ENCODE measurements around the gene SUGT1.
"Not testable (repeated sequence)": the region's sequence is repeated elsewhere in the genome, so short reads cannot be mapped to it uniquely, and the experiment has no call there.

DNA sequence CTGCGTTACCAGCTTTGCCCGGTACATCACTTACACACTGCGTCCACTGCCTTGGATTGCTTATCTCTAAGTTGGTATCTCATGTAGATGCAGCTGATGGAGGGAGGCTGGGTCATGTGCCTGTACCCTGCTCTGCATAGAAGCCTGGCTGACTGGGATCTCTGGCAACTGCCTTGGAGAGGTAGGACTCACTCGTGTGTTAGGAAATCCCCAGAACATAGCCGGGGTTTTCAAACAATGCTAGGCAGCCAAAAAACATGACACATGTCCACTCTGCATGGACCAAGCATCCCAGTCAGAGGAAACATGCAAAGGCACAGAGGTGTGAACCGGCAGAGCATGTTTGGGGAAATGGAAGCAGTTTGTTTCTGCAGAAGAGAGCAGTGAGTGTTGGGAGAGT lies 46.5 kb upstream of the SUGT1 start:
- not testable (repeated sequence) for TF ChIP-seq POLR2AphosphoS5, POLR2A (IDR thresholded peaks at IDR 0.05)
